T-helper 9 cell (primary cell): ENCODE measurements around the gene MYH10.
"Not testable (repeated sequence)": the region's sequence is repeated elsewhere in the genome, so short reads cannot be mapped to it uniquely, and the experiment has no call there.

ENCODE experiments used
- DNase-seq: peaks from one replicate; pipeline ENCODE4 v3.0.0-alpha.2; 2020
- total RNA-seq, 2 donors: gene quantifications; one replicate each; lab custom pipeline; 2026; lab: John Stamatoyannopoulos, UW

MYH10 gene
- total RNA-seq, result 0.24 to 4.8 reads per million in 2 donors

DNA sequence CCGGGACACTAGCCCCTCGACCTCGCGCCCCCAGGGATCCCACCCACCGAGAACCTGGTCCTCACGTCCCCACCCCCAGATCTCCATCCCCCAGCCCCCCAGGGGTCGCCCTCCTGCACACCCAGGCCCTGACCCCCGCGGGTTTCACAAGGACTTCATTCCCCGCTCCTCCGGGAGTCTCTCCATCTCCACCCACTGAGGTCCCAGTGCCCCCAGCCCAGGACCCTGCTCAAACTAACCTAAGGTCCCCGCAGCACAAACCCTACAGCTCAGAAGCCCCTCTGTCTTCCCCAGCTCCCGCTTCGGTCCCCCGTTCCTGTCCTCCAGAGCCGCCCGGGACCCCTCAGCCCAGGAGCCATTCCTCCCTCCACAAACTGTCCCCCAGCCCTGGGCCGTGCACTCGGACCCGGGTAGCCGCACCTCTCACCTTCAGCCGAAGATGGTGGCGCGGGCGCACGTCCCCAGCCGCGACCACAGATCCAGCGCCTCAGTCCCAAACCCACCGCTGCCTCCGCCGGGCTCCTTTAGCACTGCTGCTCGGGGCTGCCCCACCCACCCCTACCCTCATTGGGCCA is at the start of gene MYH10:
MYH10 (minus strand) TSS at position 499 of the 575 bp plus-strand sequence. CDS start 7,479 bp downstream, outside the sequence.
- no peak for DNase-seq

- no peak for DNase-seq
Measured at GRCh38 chr17:8679126-8679525, 48.6 kb upstream of the MYH10 start.

DNA sequence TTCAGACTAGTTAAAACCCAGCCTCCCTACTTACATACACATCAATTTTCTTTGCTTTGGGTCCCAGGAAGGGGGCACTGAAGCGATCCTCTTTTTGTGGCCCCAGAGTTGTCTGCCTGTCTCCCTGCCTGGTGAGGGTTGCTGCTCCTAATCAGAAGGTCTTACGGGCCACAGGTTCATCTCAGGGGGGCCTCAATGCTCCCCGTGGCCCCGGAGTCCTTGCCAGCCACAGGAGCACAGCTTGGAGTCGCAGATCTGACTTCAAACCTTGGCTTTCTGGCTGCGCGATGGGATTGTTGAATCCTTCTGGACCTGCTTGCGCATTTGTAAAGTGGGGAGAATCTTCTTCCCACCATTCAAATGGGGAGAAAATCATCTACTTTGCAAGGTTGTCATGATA is 44.8 kb upstream of the MYH10 start:
- no peak for DNase-seq

- DNase-seq, result no peak
Measured at GRCh38 chr17:8674344-8675305, 44.1 kb upstream of the MYH10 start.

DNA sequence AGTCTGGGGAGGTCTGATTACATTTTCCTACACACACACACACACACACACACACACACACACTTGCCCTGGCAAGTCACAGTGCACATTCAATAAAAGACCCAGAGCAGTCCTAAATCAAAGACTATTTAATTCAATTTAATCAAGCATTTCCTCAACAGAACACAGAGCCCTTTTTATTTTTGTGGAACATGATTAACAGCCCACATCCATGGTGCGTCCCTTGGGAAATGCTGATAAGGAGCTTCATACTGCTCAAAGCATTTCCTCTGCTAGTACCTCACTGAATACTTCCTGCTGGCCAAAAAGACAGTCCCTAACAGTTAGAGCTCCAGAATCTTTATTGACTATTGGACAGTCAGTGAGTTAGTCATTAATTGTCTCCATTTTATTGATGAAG is 43.1 kb upstream of the MYH10 start:
- no peak for DNase-seq

DNA sequence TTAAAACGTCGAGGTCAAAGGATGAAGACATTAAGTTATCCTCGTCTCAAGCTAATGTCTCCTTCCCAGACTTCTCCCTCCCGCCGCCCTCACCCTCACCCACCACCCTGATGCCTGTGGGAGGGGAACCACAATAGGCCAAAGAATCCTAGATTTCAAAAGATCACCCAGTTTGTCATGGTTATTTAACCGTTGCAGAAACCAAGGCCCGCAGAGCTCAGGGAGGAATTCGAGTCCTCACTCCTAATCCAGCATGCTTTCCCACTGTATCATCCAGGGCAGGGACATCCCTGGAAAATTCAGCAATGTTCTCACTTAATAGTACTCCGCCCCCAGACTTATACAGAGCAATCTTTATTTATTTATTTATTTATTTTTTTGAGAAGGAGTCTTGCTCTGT is 41.8 kb upstream of the MYH10 start:
- DNase-seq, result no peak

- no peak for DNase-seq
Measured at GRCh38 chr17:8670421-8670820, 39.9 kb upstream of the MYH10 start.

- DNase-seq, result no peak
Measured at GRCh38 chr17:8668176-8668740, 37.7 kb upstream of the MYH10 start.

- no peak for DNase-seq
Measured at GRCh38 chr17:8667421-8667820, 36.9 kb upstream of the MYH10 start.

DNA sequence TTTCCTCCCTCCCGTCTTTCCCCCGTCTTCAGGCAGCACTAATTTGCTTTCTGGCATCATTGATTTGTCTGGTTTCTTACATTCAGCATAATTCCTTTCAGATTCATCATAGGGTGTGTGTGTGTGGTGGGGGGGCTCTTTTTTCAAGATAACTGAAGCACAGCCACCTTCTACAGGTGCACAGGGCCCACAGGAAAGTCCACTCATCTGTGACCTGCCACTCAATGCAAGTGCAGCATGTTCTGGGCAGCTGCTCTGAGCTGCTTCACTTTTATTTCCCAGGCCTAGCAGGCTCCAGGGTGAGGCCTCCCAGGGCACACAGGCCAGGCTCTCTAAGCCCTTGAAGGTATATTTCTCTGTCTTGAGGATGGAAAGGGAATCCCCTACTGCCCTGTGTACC is 35.2 kb upstream of the MYH10 start:
- DNase-seq, result no peak

DNA sequence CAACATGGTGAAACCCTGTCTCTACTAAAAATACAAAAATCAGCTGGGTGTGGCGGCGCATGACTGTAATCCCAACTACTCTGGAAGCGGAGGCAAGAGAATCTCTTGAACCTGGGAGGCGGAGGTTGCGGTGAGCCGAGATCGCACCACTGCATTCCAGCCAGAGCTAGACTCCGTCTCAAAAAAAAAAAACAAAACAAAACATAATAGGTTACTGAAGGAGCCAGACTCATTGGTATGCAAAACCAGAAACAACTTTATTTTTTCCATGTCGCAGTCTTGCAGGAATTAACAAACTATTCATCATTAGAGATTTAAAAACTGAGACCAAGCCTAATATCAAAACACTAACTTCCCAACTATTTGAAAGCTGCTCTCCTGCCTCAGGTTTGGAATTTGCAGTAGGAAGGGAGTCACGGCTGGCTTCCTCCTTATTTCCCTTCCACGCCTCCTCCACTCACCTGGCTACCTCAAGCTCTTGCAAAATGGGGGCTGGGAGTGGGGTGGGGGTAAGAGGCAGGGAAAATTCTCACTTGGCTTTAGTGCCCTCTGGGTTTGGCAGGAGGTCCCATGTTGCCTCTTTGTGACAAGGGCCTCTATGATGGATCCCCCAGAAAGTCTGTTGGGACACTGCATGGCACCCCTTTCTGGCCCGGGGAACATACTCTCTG is 34.1 kb upstream of the MYH10 start:
- DNase-seq, result no peak

GRCh38 chr17:8662973-8663372 is 32.4 kb upstream of the MYH10 start:
- DNase-seq, result no peak

GRCh38 chr17:8662076-8662831 is 31.7 kb upstream of the MYH10 start:
- no peak for DNase-seq

DNA sequence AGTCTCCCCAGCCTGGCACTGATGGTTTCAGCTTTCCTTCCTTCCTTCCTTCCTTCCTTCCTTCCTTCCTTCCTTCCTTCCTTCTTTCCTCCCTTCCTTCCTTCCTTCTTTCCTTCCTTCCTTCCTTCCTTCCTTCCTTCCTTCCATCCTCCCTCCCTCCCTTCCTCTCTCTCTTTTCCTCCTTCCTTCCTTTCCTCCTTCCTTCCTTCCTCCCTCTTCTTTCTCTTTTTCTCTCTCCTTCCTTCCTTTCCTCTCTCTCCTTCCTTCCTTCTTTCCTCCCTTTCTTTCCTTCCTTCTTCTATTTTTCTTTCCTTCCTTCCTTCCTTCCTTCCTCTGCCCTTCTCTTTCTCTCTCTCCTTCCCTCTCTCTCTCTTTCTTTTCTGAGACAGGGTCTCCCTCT is 30.2 kb upstream of the MYH10 start:
- not testable (repeated sequence) for DNase-seq

DNA sequence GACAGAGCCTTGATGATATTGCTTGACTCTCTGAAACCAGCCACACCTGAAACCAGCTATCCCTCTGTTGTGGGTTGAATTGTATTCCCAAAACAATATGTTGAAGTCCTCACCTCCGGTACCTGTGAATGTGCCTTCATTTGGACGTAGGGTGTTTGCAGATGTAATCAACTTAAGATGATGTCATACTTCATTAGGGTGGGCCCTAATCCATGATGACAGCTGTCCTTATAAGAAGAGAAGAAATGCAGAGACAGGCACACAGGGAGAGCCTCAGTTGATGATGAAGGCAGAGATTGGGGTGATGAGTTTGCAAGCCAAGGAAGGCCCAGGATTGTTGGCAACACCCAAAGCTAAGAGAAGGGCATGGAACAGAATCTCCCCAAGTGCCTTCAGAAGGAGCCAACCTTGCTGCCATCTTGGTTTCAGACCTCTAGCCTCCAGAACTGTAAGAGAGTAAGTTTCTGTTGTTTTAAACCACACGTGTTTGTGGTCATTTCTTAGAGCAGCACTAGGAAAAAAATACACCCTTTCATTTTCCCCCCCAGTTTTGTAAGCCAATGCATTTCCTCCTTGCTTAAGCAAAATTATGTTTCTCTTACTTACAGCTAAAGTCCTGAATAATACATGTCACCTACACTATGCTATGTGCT is 29.4 kb upstream of the MYH10 start:
- no peak for DNase-seq

- DNase-seq, result no peak
Measured at GRCh38 chr17:8658810-8659209, 28.3 kb upstream of the MYH10 start.

DNA sequence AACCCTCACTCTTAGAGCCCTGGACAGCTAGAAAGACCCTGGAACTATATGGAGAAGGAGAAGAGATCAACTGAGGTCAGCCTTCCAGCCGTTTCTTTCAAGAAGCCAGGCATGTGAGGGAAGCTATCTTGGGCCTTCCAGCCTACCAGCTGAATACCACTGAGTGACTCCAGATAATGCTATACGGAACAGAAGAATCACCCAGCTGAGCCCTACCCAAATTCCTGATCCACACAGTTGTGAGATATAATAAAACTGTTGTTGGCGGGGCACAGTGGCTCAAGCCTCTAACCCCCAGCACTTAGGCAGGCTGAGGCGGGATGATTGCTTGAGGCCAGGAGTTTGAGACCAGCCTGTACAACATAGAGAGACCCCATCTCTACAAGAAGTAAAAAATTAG is 26.2 kb upstream of the MYH10 start:
- no peak for DNase-seq

- no peak for DNase-seq
Measured at GRCh38 chr17:8654822-8655221, 24.3 kb upstream of the MYH10 start.

DNA sequence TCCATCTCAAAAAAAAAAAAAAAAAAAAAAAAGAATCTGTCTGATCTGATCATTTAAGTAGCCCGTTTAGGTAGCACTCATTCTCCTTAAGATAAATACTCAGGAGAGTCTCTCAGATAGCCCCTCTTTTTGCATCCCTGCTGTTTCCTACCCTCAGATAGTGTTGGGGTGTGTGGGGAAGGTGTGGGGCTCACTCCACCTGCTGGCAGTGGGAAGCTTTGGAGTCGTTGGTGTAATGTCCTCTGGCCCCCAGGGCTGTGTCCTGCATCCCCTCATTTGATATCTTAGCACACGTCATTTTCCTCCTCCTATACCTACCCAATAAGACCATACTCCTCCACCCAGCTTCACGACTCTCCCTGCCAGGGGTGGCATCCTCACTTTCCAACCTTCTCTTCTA is 20.5 kb upstream of the MYH10 start:
- DNase-seq, result no peak

DNA sequence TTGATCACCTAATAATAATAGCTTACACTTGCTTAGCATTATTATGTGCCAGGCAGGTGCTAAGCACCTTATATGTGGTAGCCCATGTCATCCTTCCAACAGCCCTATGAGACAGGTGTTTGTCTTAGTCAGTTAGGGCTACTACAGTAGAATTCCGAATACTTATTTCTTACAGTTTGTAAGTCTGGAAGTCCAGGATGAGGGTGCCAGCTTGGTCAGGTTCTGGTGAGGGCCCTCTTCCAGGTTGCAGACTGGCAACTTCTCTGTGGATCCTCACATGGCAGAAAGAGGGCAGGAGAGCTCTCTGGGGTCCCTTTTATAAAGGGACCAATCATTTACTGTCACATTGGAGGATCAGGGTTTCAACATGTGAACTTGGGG is 19.6 kb upstream of the MYH10 start:
- no peak for DNase-seq

DNA sequence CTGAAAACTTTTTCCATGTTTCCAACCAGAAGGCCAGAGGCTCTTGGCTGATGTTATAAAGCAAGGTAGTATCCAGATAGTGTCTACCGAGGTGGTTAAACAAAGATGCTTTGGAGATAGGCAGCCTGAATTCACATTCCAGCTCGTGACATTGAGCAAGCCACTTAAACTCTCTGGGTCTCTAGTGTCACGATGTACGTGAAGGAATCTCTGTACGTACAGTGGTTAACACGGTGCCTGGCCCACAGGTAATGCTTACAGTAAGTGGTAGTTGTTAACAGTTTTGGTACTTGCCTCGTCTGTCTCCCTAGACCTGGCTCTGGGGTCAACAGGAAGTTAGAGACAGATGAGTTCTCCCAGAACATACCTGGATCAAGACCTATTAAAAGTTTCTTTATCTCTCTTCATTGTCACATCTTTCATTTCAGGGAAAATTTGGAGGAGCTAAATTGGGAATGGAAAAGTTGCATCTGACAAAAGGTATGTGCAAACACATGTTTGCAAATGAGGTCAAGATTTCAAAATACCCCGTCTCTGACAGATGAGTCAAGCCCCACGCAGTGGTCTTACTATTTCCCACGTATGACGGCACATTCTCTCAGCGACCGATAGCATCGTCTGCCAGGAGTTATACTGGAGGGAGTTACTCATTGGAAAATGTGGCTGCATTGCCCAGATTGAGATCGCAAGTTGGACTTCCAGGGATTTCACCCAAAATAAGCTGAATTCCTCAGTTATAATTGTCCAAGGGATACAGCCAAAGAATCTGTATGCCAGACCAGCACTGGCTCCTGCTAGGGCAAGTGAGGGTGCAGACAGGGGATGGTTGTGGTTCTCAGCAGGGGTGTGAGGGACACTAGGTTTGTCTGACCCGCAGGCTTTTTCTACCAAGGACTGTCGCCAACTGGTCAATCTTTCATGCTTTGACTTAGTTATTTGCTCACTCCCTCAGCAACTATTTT is 18.9 kb upstream of the MYH10 start:
- DNase-seq, result no peak
